Measurements from ENCODE around the gene MVD. TPM values are rescaled to one million over a fixed set of nuclear protein-coding genes. Genes with fewer than 3 reads are reported as not detected.
A peak's percentile ranks its signal among the peaks of the same experiment; 100 is the strongest.

Gene MVD
- total and polyA plus RNA-seq, 2 donors (not counting 1 experiment from before 2014, with no cell fraction given) = 35.9 to 204 TPM

DNA sequence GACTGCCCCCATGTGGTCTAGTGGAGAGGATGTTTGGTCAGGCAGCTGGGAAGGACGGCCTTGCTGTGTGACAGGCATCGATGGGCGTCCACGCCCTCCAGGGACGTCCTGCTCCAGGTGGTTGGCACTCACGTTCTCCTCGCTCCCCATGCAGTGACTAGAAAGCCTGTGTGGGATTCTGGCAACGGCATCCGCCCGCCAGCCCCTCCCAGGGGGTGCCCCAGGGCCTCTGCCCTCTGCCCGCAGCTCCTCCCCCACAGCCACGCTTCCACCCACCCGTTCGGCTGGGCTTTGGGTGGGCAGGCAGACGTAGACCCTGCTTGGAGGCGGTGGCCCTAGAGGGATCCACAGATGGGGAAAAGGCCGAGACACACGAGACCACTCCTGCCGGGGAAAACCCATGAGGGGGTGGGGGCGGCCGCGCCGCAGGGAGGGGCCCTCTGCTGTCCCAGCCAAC lies 29.2 kb downstream of the MVD start:
- H3K4me3 ChIP-seq (replicated peaks in 1 of 4; ENCODE audit: control extremely low read depth in 1 of 4, insufficient read depth in 1 of 4, low read depth in 3 of 4, low read length in 4 of 4) = no peak overlapping the region
- TF ChIP-seq EZH2 (IDR thresholded peaks at IDR 0.05; ENCODE audit: low read length, missing control alignments) = no peak
- TF ChIP-seq, protein P1, sequence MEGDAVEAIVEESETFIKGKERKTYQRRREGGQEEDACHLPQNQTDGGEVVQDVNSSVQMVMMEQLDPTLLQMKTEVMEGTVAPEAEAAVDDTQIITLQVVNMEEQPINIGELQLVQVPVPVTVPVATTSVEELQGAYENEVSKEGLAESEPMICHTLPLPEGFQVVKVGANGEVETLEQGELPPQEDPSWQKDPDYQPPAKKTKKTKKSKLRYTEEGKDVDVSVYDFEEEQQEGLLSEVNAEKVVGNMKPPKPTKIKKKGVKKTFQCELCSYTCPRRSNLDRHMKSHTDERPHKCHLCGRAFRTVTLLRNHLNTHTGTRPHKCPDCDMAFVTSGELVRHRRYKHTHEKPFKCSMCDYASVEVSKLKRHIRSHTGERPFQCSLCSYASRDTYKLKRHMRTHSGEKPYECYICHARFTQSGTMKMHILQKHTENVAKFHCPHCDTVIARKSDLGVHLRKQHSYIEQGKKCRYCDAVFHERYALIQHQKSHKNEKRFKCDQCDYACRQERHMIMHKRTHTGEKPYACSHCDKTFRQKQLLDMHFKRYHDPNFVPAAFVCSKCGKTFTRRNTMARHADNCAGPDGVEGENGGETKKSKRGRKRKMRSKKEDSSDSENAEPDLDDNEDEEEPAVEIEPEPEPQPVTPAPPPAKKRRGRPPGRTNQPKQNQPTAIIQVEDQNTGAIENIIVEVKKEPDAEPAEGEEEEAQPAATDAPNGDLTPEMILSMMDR (conservative IDR thresholded peaks at IDR 0.05 in 1 of 2, IDR thresholded peaks at IDR 0.05 in 1 of 2; ENCODE audit: low read depth in 1 of 2, low read length in 2 of 2) = peak in 1 of 2 donors; percentile 23
- no peaks in the 10 kb centered on the region for H3K79me2 ChIP-seq (ENCODE audit: control insufficient read depth, insufficient read depth, low read length)
- no peaks in the 10 kb centered on the region for H4K20me1 ChIP-seq (ENCODE audit: control insufficient read depth, extremely low read depth, insufficient read depth, low read length)
- no peak overlapping the region for H2AFZ ChIP-seq (ENCODE audit: low read length)
- peaks cover 5% of the 10 kb centered on the region for H3K27me3 ChIP-seq (ENCODE audit: control insufficient read depth, insufficient read depth, low read length)
- H3K4me2 ChIP-seq (ENCODE audit: extremely low read depth, insufficient read depth, low read length) = no peak overlapping the region
- no peaks in the 10 kb centered on the region for H3K9me3 ChIP-seq (ENCODE audit: control insufficient read depth, insufficient read depth, low read depth, low read length)
- H3K27ac ChIP-seq (ENCODE audit: insufficient read depth, low read length) = no peak overlapping the region
- peaks cover 13% of the 10 kb centered on the region for H3K36me3 ChIP-seq (ENCODE audit: control insufficient read depth, insufficient read depth, low read length)
- H3K4me1 ChIP-seq (ENCODE audit: control insufficient read depth, extremely low read depth, insufficient read depth, low read length) = peaks cover 2% of the 10 kb centered on the region
- no peak for DNase-seq (ENCODE audit: low read depth in 2 of 2)
- no peak overlapping the region for H3K9ac ChIP-seq (ENCODE audit: insufficient read depth, low read length)

DNA sequence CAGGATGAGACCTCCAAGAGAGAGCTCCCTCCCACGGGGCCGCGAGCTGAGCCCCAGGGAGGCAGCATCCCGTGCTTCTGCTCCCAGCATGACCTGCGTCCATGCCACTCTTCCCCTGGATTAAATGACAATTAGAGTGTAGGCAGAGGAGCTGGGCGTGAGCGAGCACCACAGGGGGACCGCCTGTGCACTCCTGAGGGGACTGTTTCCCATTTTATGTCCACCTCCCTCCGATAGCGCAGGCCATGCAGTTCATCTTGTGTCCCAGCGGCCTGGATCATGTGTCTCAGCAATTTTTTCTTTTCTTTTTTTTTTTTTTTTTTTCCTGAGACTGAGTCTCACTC lies 30.3 kb downstream of the MVD start:
- DNase-seq (ENCODE audit: low read depth in 2 of 2) = no peak
- Histone ChIP-seq H3K36me3 (ENCODE audit: control insufficient read depth, insufficient read depth, low read length) (peaks cover 15% of the 10 kb centered on the region), H3K4me2 (ENCODE audit: extremely low read depth, insufficient read depth, low read length) (no peak overlapping the region), H2AFZ (ENCODE audit: low read length) (no peak overlapping the region), H3K27me3 (ENCODE audit: control insufficient read depth, insufficient read depth, low read length) (no peaks in the 10 kb centered on the region), H4K20me1 (ENCODE audit: control insufficient read depth, extremely low read depth, insufficient read depth, low read length) (no peaks in the 10 kb centered on the region), H3K9me3 (ENCODE audit: control insufficient read depth, insufficient read depth, low read depth, low read length) (no peaks in the 10 kb centered on the region), H3K79me2 (ENCODE audit: control insufficient read depth, insufficient read depth, low read length) (no peaks in the 10 kb centered on the region), H3K9ac (ENCODE audit: insufficient read depth, low read length) (no peak overlapping the region), H3K4me1 (ENCODE audit: control insufficient read depth, extremely low read depth, insufficient read depth, low read length) (peaks cover 2% of the 10 kb centered on the region), H3K27ac (ENCODE audit: insufficient read depth, low read length) (no peak overlapping the region), H3K4me3 (replicated peaks in 1 of 4; ENCODE audit: control extremely low read depth in 1 of 4, insufficient read depth in 1 of 4, low read depth in 3 of 4, low read length in 4 of 4) (no peak overlapping the region)
- TF ChIP-seq EZH2 (IDR thresholded peaks at IDR 0.05; ENCODE audit: low read length, missing control alignments) = no peak
- TF ChIP-seq, protein P1 (conservative IDR thresholded peaks at IDR 0.05 in 1 of 2, IDR thresholded peaks at IDR 0.05 in 1 of 2; ENCODE audit: low read depth in 1 of 2, low read length in 2 of 2) = no peak

DNA sequence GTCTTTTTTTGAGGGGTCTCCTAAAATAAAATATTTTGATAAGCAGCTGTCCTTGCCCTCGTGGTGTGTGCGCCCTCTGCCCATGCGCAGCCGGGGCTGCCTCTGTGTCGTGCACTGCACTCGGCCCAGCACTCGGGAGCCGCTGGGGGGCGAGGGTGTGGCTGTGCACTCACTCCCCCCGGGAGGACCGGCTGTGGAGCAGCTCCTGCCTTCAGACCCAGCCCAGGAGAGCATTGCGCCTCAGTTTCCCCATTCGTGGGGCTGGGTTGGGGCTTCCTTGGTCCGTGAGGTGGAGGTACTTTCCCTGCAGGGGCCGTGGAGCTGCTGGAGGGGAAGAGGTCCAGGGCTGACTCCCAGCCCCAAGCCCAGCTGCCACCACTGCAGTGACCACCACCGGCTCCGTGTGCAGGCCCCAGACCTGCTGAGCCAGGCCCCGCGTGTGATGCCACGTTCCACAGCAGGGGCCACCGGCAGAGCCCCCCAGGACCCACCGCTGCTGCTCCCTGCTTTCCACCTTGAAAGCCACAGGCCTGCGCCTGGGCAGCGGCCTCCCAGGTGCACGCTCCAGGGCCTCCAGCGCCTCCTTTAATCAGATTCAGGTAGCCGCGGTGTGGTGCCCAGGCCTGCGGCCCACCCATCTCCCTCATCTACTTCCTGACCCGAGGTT lies 30.8 kb downstream of the MVD start:
- Histone ChIP-seq H3K9me3 (ENCODE audit: control insufficient read depth, insufficient read depth, low read depth, low read length) (no peaks in the 10 kb centered on the region), H4K20me1 (ENCODE audit: control insufficient read depth, extremely low read depth, insufficient read depth, low read length) (no peaks in the 10 kb centered on the region), H3K27ac (ENCODE audit: insufficient read depth, low read length) (no peak overlapping the region), H3K27me3 (ENCODE audit: control insufficient read depth, insufficient read depth, low read length) (no peaks in the 10 kb centered on the region), H3K4me3 (replicated peaks in 1 of 4; ENCODE audit: control extremely low read depth in 1 of 4, insufficient read depth in 1 of 4, low read depth in 3 of 4, low read length in 4 of 4) (no peak overlapping the region), H3K4me1 (ENCODE audit: control insufficient read depth, extremely low read depth, insufficient read depth, low read length) (peaks cover 2% of the 10 kb centered on the region), H3K9ac (ENCODE audit: insufficient read depth, low read length) (no peak overlapping the region), H3K79me2 (ENCODE audit: control insufficient read depth, insufficient read depth, low read length) (no peaks in the 10 kb centered on the region), H2AFZ (ENCODE audit: low read length) (no peak overlapping the region), H3K4me2 (ENCODE audit: extremely low read depth, insufficient read depth, low read length) (no peak overlapping the region), H3K36me3 (ENCODE audit: control insufficient read depth, insufficient read depth, low read length) (peaks cover 16% of the 10 kb centered on the region)
- TF ChIP-seq, protein P1 (conservative IDR thresholded peaks at IDR 0.05 in 1 of 2, IDR thresholded peaks at IDR 0.05 in 1 of 2; ENCODE audit: low read depth in 1 of 2, low read length in 2 of 2) = no peak
- no peak for TF ChIP-seq EZH2 (IDR thresholded peaks at IDR 0.05; ENCODE audit: low read length, missing control alignments)
- no peak for DNase-seq (ENCODE audit: low read depth in 2 of 2)

Data from fibroblast of lung (primary cell).